GM19239 (cell line): ENCODE results near the gene ST6GALNAC5.
A peak's percentile ranks its signal among the peaks of the same experiment; 100 is the strongest.
"Not testable (repeated sequence)": the region's sequence is repeated elsewhere in the genome, so short reads cannot be mapped to it uniquely, and the experiment has no call there.

ENCODE experiments used
- DNase-seq: peaks from one replicate; pipeline ENCODE4 v3.0.0; 2011; ENCODE audit warnings: low spot score; ENCODE audit not compliant: insufficient read length
- FAIRE-seq: peaks from 2 replicates; lab custom pipeline; 2011; peaks lifted over from hg19 to GRCh38; lab: Jason Lieb, UNC

Gene ST6GALNAC5

GRCh38 chr1:76867342-76868130 is at the start of gene ST6GALNAC5:
Gene ST6GALNAC5, plus strand, starts transcription at chr1:76867480.
- FAIRE-seq (no peak), DNase-seq (no peak)

DNA sequence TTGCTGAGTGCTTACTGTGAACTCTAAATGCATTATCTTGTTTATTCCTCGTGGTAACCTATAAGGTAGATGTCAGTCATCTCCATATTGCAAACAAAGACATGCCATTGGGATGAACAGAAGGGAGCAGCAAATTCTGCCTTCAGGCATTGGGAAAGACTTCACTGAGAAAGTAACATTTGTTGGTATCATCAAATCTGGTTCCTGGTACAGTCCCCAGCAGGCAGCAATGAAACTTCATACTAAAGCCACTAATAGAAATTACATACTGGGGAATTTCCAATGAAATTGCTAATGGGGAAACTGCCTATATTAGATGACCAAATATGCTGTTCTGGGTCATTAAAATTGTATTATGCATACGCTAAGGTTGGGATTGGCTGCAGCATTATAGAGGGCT is 47.3 kb upstream of the ST6GALNAC5 start:
- no peak for FAIRE-seq

GRCh38 chr1:76822961-76823360 is 44.3 kb upstream of the ST6GALNAC5 start:
- not testable (repeated sequence) for FAIRE-seq, DNase-seq

More for the DNA sequence above, 47.3 kb upstream of the ST6GALNAC5 start:
- no peak for DNase-seq

- DNase-seq = no peak
- no peak for FAIRE-seq
Observed at GRCh38 chr1:76824106-76824505, 43.2 kb upstream of the ST6GALNAC5 start.

- DNase-seq (no peak), FAIRE-seq (no peak)
Observed at GRCh38 chr1:76826072-76826845, 41.0 kb upstream of the ST6GALNAC5 start.

DNA sequence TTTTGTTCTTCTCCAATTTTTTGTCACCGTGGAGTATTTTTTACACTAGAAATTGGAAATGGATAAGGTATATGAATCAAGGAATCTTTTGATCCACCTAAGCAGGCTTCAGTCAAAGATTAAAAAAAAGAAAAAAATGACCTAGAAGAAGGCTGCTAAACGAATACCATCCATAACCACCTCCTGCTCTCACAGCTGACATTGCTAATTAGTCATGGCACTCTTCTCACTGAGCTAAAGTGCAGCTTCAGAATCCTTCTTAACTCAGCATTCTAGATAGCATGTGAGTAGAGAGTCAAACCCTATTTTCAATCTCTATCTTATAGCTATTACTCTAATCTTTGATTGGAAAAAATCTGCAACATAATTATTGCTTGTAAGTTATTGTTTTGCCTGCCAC is 40.2 kb upstream of the ST6GALNAC5 start:
- DNase-seq (no peak), FAIRE-seq (no peak)

DNA sequence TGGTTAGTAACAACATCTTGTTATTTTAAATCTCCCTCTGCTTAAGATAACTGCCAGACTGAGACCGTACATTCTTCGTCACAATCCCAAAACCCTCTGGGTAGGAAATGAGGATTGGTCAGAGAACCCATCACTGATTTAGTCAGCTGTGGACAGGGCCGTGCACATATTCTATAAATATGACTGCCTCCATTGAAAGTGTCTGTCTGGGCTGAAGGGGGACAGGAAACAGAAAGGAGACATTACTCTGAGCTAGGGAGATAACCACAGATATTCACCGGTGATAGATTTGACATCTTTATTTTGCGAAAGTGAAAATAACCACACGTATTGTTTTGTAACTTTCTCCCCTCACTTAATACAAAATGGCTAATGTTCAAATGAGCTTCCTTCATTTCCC is 36.9 kb upstream of the ST6GALNAC5 start:
- DNase-seq = peak; percentile 0

GRCh38 chr1:76832521-76832920 is 34.8 kb upstream of the ST6GALNAC5 start:
- DNase-seq (no peak), FAIRE-seq (no peak)

More for the DNA sequence above, 36.9 kb upstream of the ST6GALNAC5 start:
- FAIRE-seq = no peak

- DNase-seq (no peak), FAIRE-seq (no peak)
Observed at GRCh38 chr1:76833151-76833550, 34.1 kb upstream of the ST6GALNAC5 start.

DNA sequence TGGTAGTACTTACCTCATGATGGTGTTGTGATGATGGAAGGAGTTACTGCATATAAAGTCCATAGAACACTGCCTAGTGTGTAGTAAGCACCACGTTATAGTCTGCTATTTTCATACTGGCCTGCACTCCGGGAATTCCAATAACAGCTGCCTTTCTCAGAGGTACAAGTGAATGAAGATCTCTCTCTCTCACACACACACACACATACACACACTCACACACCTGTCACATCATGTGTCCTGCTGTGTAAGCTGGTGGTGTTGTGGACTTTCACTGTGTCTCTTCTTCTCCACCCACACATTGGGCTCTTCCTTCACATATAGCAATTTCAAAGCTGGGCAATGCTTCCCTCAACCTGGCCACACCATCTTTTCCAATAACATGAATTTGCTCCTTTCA is 33.4 kb upstream of the ST6GALNAC5 start:
- no peak for FAIRE-seq
- DNase-seq = no peak

- no peak for FAIRE-seq
- no peak for DNase-seq
Observed at GRCh38 chr1:76835203-76835602, 32.1 kb upstream of the ST6GALNAC5 start.

DNA sequence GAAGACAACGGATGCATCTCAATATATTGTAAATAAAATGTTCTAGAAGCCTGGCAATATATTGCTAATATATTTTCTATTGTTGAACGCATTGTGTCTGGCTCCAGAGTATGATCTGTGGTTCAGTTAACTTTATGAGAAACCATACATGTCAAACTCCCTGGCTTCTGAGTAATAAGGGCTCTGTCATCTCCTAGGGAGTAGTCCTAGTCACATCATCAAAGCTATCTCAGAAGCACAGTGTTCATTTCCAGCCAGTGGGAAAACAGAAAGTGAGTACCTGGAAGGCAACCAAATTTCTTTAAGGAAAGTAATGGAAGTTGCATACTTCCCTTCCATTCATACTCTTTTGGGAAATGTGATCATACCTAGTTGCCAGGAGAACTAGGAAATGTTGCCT is 27.0 kb upstream of the ST6GALNAC5 start:
- DNase-seq (no peak), FAIRE-seq (no peak)

GRCh38 chr1:76841460-76841859 is 25.8 kb upstream of the ST6GALNAC5 start:
- DNase-seq (no peak), FAIRE-seq (no peak)

DNA sequence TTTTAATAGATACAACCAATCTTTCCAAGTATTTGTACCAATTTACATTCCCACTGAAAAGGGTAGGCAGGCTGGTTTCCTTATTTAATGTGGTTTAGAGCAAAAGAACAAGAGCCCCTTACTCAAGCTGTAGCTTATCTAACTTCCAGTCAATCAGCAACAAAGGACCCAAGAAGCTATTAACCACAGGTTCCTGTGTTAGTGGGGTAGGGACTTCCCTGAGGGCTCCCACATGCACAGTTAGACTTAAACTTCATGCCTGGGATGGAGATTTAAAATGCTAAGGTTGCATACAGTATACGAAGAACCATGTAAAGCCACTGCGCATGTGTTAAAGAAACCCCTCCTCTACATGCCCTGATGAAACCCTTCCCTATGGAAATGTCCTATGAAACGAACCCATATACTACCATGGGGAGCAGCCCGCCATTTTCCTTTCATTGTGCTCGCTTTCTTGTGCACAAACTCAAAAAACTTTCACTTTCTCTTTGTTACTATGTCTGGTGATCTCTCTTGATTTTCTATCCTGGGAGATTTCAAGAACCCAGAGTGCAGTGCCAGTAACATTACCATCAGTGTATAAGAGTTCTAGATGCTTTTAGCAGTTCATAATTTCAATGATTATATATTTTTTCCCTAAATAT is 23.3 kb upstream of the ST6GALNAC5 start:
- DNase-seq = no peak
- FAIRE-seq = no peak

- no peak for FAIRE-seq
- no peak for DNase-seq
Observed at GRCh38 chr1:76854255-76854654, 13.0 kb upstream of the ST6GALNAC5 start.

GRCh38 chr1:76856104-76856503 is 11.2 kb upstream of the ST6GALNAC5 start:
- DNase-seq (no peak), FAIRE-seq (no peak)

GRCh38 chr1:76857138-76857537 is 10.1 kb upstream of the ST6GALNAC5 start:
- FAIRE-seq = no peak
- DNase-seq = no peak

DNA sequence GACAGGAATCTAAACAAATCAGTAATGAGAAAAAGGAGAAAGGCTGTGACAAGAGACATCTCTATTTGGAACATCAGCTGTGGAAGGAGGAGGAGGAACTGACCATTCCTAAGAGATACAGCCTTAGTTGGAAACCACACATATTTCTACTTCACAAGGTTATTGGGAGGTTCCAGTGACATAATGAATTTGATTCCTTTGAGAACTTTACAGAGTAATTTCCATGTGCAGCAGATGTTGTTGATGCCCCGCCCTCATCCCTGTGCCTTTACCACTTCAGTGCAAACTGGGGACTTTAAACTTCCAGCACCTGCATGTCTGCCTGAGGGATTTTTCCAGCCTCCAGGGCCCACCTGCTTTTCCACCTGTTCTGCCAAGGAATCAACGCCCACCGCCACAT is 9.3 kb upstream of the ST6GALNAC5 start:
- DNase-seq (no peak), FAIRE-seq (no peak)

DNA sequence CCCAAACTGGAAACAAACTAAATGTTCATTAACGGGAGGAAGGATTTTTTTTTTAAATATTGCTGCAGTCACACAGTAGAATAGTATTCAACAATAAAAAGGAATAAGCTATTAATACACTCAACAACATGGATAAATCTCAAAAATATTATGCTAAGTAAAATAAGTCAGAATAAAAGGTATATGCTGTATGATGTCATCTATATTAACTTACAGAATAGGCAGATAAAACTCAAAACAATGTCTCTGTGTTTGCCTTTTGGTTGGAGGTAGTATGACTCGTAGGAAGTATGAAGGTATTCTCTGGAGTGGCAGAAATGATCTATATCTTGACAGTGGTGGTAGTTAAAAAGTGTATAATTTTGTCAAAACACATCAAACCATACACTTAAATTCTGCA is 6.1 kb upstream of the ST6GALNAC5 start:
- FAIRE-seq (no peak), DNase-seq (no peak)

- DNase-seq = no peak
- no peak for FAIRE-seq
Observed at GRCh38 chr1:76862447-76862846, 4.8 kb upstream of the ST6GALNAC5 start.

DNA sequence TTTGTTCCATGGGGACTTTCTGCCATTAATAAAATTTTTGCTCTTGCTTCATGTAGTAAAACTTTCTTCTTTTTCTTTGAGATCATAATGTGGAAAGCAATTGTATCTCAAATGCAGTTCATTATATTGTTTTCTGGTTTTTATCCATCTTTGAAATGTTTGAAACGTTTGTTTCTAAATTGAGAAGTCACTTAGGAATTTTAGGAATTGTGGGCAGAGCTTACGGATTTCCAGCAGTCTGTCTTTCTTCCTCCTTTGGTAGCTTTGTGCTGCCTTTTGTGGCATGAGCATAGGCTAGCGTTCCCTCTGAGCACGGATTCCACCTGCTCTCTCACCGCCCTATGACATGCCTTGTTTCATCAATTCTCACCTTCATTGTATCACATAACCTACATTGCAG is 2.9 kb upstream of the ST6GALNAC5 start:
- FAIRE-seq (no peak), DNase-seq (no peak)
